SJSA1 (cell line): Measurements from ENCODE around the gene MS4A4E. TPM values are rescaled to one million over a fixed set of nuclear protein-coding genes. Genes with fewer than 3 reads are reported as not detected.

Experiments used
- DNase-seq, 2 experiments: peaks; one replicate each; pipeline ENCODE4 v3.0.0-alpha.2; 2015 to 2020; ENCODE audit warnings: low spot score in 2 of 2, low read depth in 1 of 2
- H3K27ac ChIP-seq: fragments of 250-450 bp; sonication (Bioruptor Pico); 2 replicates; pipeline ENCODE4 v1.5.1; 2020; ENCODE audit warnings: mild to moderate bottlenecking, moderate library complexity
- H3K27me3 ChIP-seq: fragments of 250-450 bp; sonication (Bioruptor Pico); replicated peaks from 2 replicates; pipeline ENCODE4 v1.5.1; 2020; ENCODE audit warnings: mild to moderate bottlenecking, moderate library complexity
- H3K36me3 ChIP-seq: fragments of 250-450 bp; sonication (Bioruptor Pico); 2 replicates; pipeline ENCODE4 v1.5.1; 2020; ENCODE audit warnings: mild to moderate bottlenecking
- H3K4me1 ChIP-seq: fragments of 250-450 bp; sonication (Bioruptor Pico); replicated peaks from 2 replicates; pipeline ENCODE4 v1.6.1; 2021; ENCODE audit warnings: mild to moderate bottlenecking
- H3K4me3 ChIP-seq: fragments of 250-450 bp; sonication (Bioruptor Pico); 2 replicates; pipeline ENCODE4 v1.5.1; 2020; ENCODE audit warnings: mild to moderate bottlenecking
- H3K9me3 ChIP-seq: fragments of 250-450 bp; sonication (Bioruptor Pico); replicated peaks from 2 replicates; pipeline ENCODE4 v1.5.1; 2020; ENCODE audit warnings: mild to moderate bottlenecking
- total RNA-seq: library from RNA; depleted of rRNA; stranded (reverse); fragments of >200 nt; shearing (Covaris generic); gene quantifications from 2 replicates; pipeline ENCODE4 v1.2.3, GENCODE V29; 2014

MS4A4E gene
- total RNA-seq, 1 experiment from 2014 or later: not detected

GRCh38 chr11:60183591-60184205, 59.2 kb downstream of the MS4A4E start:
- no peak for DNase-seq
- H3K27ac ChIP-seq: no peak overlapping the region
- H3K36me3 ChIP-seq: no peaks in the 10 kb centered on the region
- H3K4me3 ChIP-seq: no peak overlapping the region
- H3K9me3 ChIP-seq: no peaks in the 10 kb centered on the region
- H3K4me1 ChIP-seq: no peaks in the 10 kb centered on the region
- H3K27me3 ChIP-seq: peaks cover 16% of the 10 kb centered on the region

GRCh38 chr11:60182541-60183330, 60.2 kb downstream of the MS4A4E start, which contains the start of gene MS4A6A:
Gene MS4A6A, minus strand, starts transcription at chr11:60183083. Its CDS starts 1,356 bp downstream, at chr11:60181727.
- Histone ChIP-seq H3K9me3 (no peaks in the 10 kb centered on the region), H3K27me3 (peaks cover 16% of the 10 kb centered on the region), H3K4me1 (no peaks in the 10 kb centered on the region), H3K4me3 (no peak within 1 kb of the TSS), H3K27ac (no peak within 1 kb of the TSS), H3K36me3 (no peaks in the 10 kb centered on the region)
- DNase-seq: no peak

GRCh38 chr11:60175860-60176275, 67.1 kb downstream of the MS4A4E start:
- Histone ChIP-seq H3K27me3 (peaks cover 9% of the 10 kb centered on the region), H3K4me1 (no peaks in the 10 kb centered on the region), H3K4me3 (no peak overlapping the region), H3K27ac (no peak overlapping the region), H3K9me3 (no peaks in the 10 kb centered on the region), H3K36me3 (no peaks in the 10 kb centered on the region)
- no peak for DNase-seq

GRCh38 chr11:60172011-60172410, 70.9 kb downstream of the MS4A4E start:
- H3K36me3 ChIP-seq: no peaks in the 10 kb centered on the region

GRCh38 chr11:60170566-60170965, 72.4 kb downstream of the MS4A4E start:
- H3K36me3 ChIP-seq: no peaks in the 10 kb centered on the region

More at GRCh38 chr11:60172011-60172410, 70.9 kb downstream of the MS4A4E start:
- Histone ChIP-seq H3K4me1 (no peaks in the 10 kb centered on the region), H3K9me3 (no peaks in the 10 kb centered on the region), H3K4me3 (no peak overlapping the region), H3K27me3 (peaks cover 9% of the 10 kb centered on the region; the same call in 1 of the 2 replicates), H3K27ac (no peak overlapping the region)
- DNase-seq: no peak

GRCh38 chr11:60169264-60169915, 73.5 kb downstream of the MS4A4E start:
- no peaks in the 10 kb centered on the region for H3K9me3 ChIP-seq
- peak in 1 of 2 experiments; percentile 16 for DNase-seq
- H3K4me1 ChIP-seq: no peaks in the 10 kb centered on the region
- peaks cover 9% of the 10 kb centered on the region; the same call in 1 of the 2 replicates for H3K27me3 ChIP-seq
- no peak overlapping the region for H3K27ac ChIP-seq
- H3K36me3 ChIP-seq: no peaks in the 10 kb centered on the region
- no peak overlapping the region for H3K4me3 ChIP-seq

More at GRCh38 chr11:60170566-60170965, 72.4 kb downstream of the MS4A4E start:
- H3K4me1 ChIP-seq: no peaks in the 10 kb centered on the region
- peaks cover 9% of the 10 kb centered on the region; the same call in 1 of the 2 replicates for H3K27me3 ChIP-seq
- no peak overlapping the region for H3K4me3 ChIP-seq
- no peak overlapping the region for H3K27ac ChIP-seq
- DNase-seq: no peak
- no peaks in the 10 kb centered on the region for H3K9me3 ChIP-seq

- Histone ChIP-seq H3K36me3 (no peaks in the 10 kb centered on the region), H3K27me3 (peaks cover 9% of the 10 kb centered on the region; the same call in 1 of the 2 replicates), H3K27ac (no peak overlapping the region), H3K4me3 (no peak overlapping the region), H3K4me1 (no peaks in the 10 kb centered on the region), H3K9me3 (no peaks in the 10 kb centered on the region)
- no peak for DNase-seq
These were observed 74.6 kb downstream of the MS4A4E start for GRCh38 chr11:60168306-60168705.

GRCh38 chr11:60165951-60166350, 77.0 kb downstream of the MS4A4E start:
- no peak overlapping the region for H3K27ac ChIP-seq
- no peaks in the 10 kb centered on the region for H3K9me3 ChIP-seq
- DNase-seq: no peak
- no peak overlapping the region for H3K4me3 ChIP-seq
- H3K27me3 ChIP-seq: 0 out of 2 replicates have a peak, but pooled peaks cover under 1% of the 10 kb centered on the region
- H3K36me3 ChIP-seq: no peaks in the 10 kb centered on the region
- H3K4me1 ChIP-seq: no peaks in the 10 kb centered on the region

GRCh38 chr11:60165538-60165937, 77.4 kb downstream of the MS4A4E start:
- DNase-seq: no peak
- no peaks in the 10 kb centered on the region for H3K27me3 ChIP-seq

GRCh38 chr11:60164550-60165075, 78.3 kb downstream of the MS4A4E start:
- Histone ChIP-seq H3K4me1 (no peaks in the 10 kb centered on the region), H3K27ac (no peak overlapping the region), H3K4me3 (no peak overlapping the region), H3K27me3 (no peaks in the 10 kb centered on the region), H3K36me3 (no peaks in the 10 kb centered on the region), H3K9me3 (no peaks in the 10 kb centered on the region)
- no peak for DNase-seq

More at GRCh38 chr11:60165538-60165937, 77.4 kb downstream of the MS4A4E start:
- Histone ChIP-seq H3K9me3 (no peaks in the 10 kb centered on the region), H3K36me3 (no peaks in the 10 kb centered on the region), H3K4me3 (no peak overlapping the region), H3K4me1 (no peaks in the 10 kb centered on the region), H3K27ac (no peak overlapping the region)

GRCh38 chr11:60161766-60162165, 81.2 kb downstream of the MS4A4E start:
- Histone ChIP-seq H3K4me1 (no peaks in the 10 kb centered on the region), H3K9me3 (no peaks in the 10 kb centered on the region), H3K27me3 (no peaks in the 10 kb centered on the region), H3K4me3 (no peak overlapping the region), H3K27ac (no peak overlapping the region), H3K36me3 (no peaks in the 10 kb centered on the region)
- no peak for DNase-seq

GRCh38 chr11:60161107-60161506, 81.8 kb downstream of the MS4A4E start:
- H3K4me3 ChIP-seq: no peak overlapping the region
- DNase-seq: no peak
- H3K27me3 ChIP-seq: no peaks in the 10 kb centered on the region
- no peaks in the 10 kb centered on the region for H3K9me3 ChIP-seq
- no peaks in the 10 kb centered on the region for H3K36me3 ChIP-seq
- no peaks in the 10 kb centered on the region for H3K4me1 ChIP-seq
- H3K27ac ChIP-seq: no peak overlapping the region

GRCh38 chr11:60159868-60160267, 83.1 kb downstream of the MS4A4E start:
- H3K27ac ChIP-seq: no peak overlapping the region

More at GRCh38 chr11:60159868-60160267, 83.1 kb downstream of the MS4A4E start:
- Histone ChIP-seq H3K4me3 (no peak overlapping the region), H3K4me1 (no peaks in the 10 kb centered on the region), H3K36me3 (no peaks in the 10 kb centered on the region), H3K9me3 (no peaks in the 10 kb centered on the region), H3K27me3 (no peaks in the 10 kb centered on the region)
- DNase-seq: no peak
